HG03354 (cell line): ENCODE results near the gene ADAM21.
"Not testable (repeated sequence)": the region's sequence is repeated elsewhere in the genome, so short reads cannot be mapped to it uniquely, and the experiment has no call there.

ENCODE experiments used
- ATAC-seq: cut with Tn5 transposase; IDR thresholded peaks from one replicate; pipeline ENCODE4 v1.9.1; 2021; ENCODE audit warnings: mild to moderate bottlenecking; ENCODE audit not compliant: unreplicated experiment, poor library complexity, severe bottlenecking

The ADAM21 gene

DNA sequence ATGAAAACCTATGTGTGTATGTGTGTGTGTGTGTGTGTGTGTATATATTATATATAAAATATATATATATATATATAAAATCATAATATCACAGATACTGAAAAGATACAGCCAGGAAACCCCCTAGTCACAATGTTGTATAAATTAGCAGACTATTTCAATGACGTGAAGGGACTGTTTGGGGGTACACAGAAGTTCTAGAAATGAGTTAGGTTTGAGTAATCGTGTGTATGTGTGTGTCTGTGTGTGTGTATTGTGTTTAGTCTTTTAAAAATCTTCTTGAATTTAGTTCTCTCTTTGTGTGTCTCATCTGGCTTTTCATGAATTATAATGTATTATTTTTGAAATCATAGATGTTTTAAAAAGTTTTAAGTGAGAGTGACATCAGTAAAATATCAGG is 21.9 kb downstream of the ADAM21 start:
- no peak for ATAC-seq

DNA sequence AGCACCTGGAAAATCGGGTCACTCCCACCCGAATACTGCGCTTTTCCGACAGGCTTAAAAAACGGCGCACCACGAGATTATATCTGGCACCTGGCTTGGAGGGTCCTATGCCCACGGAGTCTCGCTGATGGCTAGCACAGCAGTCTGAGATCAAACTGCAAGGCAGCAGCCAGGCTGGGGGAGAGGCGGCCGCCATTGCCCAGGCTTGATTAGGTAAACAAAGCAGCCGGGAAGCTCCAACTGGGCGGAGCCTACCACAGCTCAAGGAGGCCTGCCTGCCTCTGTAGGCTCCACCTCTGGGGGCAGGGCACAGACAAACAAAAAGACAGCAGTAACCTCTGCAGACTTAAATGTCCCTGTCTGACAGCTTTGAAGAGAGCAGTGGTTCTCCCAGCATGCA is 23.5 kb downstream of the ADAM21 start:
- ATAC-seq: not testable (repeated sequence)

DNA sequence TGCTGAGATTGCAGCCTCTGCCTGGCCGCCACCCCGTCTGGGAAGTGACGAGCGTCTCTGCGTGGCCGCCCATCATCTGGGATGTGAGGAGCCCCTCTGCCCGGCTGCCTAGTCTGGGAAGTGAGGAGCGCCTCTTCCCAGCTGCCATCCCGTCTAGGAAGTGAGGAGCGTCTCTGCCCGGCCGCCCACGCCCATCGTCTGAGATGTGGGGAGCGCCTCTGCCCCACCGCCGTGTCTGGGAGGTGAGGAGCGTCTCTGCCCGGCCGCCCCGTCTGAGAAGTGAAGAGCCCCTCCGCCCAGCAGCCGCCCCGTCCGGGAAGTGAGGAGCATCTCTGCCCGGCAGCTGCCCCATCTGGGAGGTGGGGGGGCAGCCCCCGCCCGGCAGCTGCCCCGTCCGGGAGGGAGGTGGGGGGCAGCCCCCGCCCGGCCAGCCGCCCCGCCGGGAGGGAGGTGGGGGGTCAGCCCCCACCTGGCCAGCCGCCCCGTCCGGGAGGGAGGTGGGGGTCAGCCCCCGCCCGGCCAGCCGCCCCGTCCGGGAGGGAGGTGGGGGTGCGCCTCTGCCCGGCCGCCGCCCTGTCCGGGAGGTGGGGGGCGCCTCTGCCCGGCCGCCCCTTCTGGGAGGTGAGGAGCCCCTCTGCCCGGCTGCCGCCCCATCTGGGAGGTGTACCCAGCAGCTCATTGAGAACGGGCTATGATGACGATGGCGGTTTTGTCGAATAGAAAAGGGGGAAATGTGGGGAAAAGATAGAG is 25.6 kb downstream of the ADAM21 start:
- ATAC-seq: not testable (repeated sequence)

DNA sequence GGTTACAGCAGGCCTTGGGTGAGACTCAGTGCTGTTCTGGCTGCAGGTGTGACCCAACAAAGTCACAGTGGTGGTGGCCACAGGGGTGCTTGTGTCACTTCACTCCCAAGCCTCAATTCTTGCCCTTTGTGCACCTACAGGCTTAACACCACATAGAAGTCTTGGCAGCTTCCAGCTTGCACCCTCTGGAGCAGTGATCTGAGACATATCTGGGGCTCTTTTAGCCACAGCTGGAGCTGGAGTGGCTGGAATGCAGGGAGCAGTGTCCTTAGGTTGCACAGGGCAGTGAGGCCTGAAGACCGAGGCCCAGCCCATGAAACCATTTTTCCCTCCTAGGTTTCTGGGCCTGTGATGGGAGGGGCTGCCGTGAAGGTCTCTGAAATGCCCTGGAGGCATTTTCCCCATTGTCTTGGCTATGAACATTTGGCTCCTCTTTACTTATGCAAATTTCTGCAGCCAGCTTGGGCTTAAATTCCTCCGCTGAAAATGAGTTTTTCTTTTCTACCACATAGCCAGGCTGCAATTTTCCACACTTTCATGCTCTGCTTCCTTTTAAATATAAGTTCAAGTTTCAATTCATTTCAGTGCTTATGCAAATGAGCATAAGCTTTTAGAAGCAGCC is 37.7 kb downstream of the ADAM21 start:
- ATAC-seq: no peak

DNA sequence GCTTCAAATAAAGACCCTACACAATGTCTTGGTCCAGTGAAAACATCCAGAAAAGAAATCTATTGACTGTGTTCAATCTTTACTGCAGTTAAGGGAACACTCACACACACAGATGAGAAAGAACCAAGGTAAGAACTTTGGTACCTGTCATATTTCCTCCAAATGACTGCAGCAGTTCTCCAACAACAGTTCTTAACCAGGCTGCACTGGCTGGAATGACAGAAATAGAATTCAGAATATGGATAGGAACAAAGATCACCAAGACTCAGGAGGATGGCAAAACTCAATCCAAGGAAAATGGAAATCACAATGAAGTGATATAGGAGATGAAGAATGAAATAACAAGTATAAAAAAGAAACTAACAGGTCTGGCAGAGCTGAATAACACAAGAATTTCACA is 46.2 kb downstream of the ADAM21 start:
- no peak for ATAC-seq
